DND-41 (cell line): ENCODE data around the gene DUSP28.

ENCODE experiments used
- CTCF ChIP-seq: IDR thresholded peaks from 2 replicates; pipeline ENCODE4 v1.5.1; 2012; ENCODE audit warnings: borderline replicate concordance, low read length, moderate library complexity, mild to moderate bottlenecking; ENCODE audit not compliant: poor library complexity, severe bottlenecking; ENCODE audit errors: extremely low read depth
- EZH2 ChIP-seq: IDR thresholded peaks from 3 replicates; pipeline ENCODE4 v1.6.1; 2012; ENCODE audit warnings: borderline replicate concordance, low read depth, mild to moderate bottlenecking, moderate library complexity, low read length, inconsistent platforms; ENCODE audit not compliant: severe bottlenecking

DNA sequence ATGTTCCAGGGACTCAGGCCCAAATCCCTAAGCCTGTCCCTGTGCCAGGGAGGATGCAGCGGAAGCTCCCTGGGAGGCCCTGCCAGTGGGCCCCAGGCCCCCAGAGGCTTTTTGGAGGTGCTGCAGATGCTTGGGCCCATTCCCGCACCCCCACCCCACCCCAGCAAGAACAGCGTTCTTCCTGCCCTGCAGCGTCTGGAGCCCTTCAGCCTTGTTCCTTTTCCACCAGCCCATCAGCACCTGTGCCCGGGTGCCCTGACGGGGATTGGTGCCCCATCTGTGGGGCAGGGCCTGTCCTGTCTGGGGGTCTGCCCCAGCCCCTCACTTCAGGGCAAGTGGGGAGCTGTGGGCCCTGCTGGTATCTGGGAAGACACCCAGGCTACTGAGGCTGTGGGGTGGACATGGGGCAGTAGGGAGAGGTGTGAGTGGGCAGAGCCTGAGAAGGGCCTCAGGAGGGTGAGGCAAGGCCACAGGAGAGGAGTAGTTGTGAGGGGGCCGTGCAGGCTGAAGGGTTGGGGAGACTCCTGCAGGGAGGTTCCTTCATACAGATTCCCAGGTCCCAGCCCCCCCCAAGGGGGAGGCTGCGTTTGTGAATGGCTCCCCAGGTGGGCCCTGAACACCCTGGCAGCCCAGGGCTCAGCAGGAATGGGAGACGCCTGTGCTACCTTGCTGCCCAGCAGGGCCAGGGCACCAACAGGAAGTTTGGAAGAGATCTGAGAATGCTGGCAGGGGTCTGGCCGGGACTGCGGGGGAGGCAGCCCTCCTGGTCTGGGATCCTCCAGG, 10.6 kb downstream of the DUSP28 start:
- TF ChIP-seq CTCF (no peak), EZH2 (no peak)
